Esophagus (tissue), 2 donors: ENCODE data around the gene HEPACAM2. TPM values are rescaled to one million over a fixed set of nuclear protein-coding genes. Genes with fewer than 3 reads are reported as not detected.

ENCODE experiments used
- H3K27ac ChIP-seq, 2 donors: one replicate each; pipeline ENCODE4 v1.5.1; 2013; ENCODE audit warnings: low read depth in 2 of 2, mild to moderate bottlenecking in 2 of 2, inconsistent platforms in 1 of 2, low read length in 1 of 2, moderate library complexity in 1 of 2
- H3K27me3 ChIP-seq, 2 donors: one replicate each; pipeline ENCODE4 v1.6.1; 2013; ENCODE audit warnings: low read length in 2 of 2, control low read depth in 1 of 2, mild to moderate bottlenecking in 1 of 2; ENCODE audit not compliant: insufficient read depth in 2 of 2, control insufficient read depth in 1 of 2
- H3K36me3 ChIP-seq, 2 donors: one replicate each; pipeline ENCODE4 v1.6.1; 2013; ENCODE audit warnings: low read length in 1 of 2; ENCODE audit not compliant: control insufficient read depth in 2 of 2, insufficient read depth in 2 of 2
- H3K4me1 ChIP-seq, 2 donors: one replicate each; pipeline ENCODE4 v1.6.1; 2013; ENCODE audit warnings: low read length in 1 of 2; ENCODE audit not compliant: control insufficient read depth in 2 of 2, insufficient read depth in 2 of 2
- H3K4me3 ChIP-seq, 2 donors: one replicate each; pipeline ENCODE4 v1.5.1; 2013; ENCODE audit warnings: low read length in 2 of 2, mild to moderate bottlenecking in 2 of 2, low read depth in 1 of 2, moderate library complexity in 1 of 2
- H3K9me3 ChIP-seq, 2 donors: one replicate each; pipeline ENCODE4 v1.6.1; 2013; ENCODE audit warnings: mild to moderate bottlenecking in 2 of 2, low read depth in 1 of 2, low read length in 1 of 2, moderate library complexity in 1 of 2; ENCODE audit not compliant: control insufficient read depth in 2 of 2, insufficient read depth in 1 of 2
- WGBS, 2 donors: extraction: QIAGEN DNeasy Blood & Tissue Kit; methylation state at CpG; one replicate each; pipeline ENCODE4 v1.1.7; 2013; 5-methylcytosine and 5-hydroxymethylcytosine counted together
- polyA plus RNA-seq, 2 donors: library from polyadenylated mRNA; stranded (reverse); fragments of 200-250 nt; gene quantifications; one replicate each; pipeline ENCODE4 v1.2.3, GENCODE V29; 2013
- donor health status: healthy with polysubstance abuse.
- donor health status: Bipolar disorder and iron deficiency.

Gene HEPACAM2
- polyA plus RNA-seq, 2 donors, result 0.04 TPM; not detected in 1

GRCh38 chr7:93159490-93159889, 66.8 kb downstream of the HEPACAM2 start:
- H3K9me3 ChIP-seq, result peaks cover 0 to 2% of the 10 kb centered on the region in 2 donors
- no peak overlapping the region for H3K27ac ChIP-seq
- H3K27me3 ChIP-seq, result no peaks in the 10 kb centered on the region
- no peaks in the 10 kb centered on the region for H3K36me3 ChIP-seq
- WGBS, 2 donors, result 60 to 62% methylated on average over 3 of the region's 3 CpGs
- H3K4me1 ChIP-seq, result no peaks in the 10 kb centered on the region
- no peak overlapping the region for H3K4me3 ChIP-seq

- Histone ChIP-seq H3K27ac (no peak overlapping the region), H3K27me3 (no peaks in the 10 kb centered on the region), H3K4me1 (no peaks in the 10 kb centered on the region), H3K36me3 (no peaks in the 10 kb centered on the region), H3K9me3 (no peaks in the 10 kb centered on the region), H3K4me3 (no peak overlapping the region)
- WGBS, 2 donors, result 63 to 68% methylated on average over 1 of the region's 1 CpG
Measured at GRCh38 chr7:93156884-93157283, 69.4 kb downstream of the HEPACAM2 start.

- H3K4me1 ChIP-seq, result no peaks in the 10 kb centered on the region
- H3K36me3 ChIP-seq, result no peaks in the 10 kb centered on the region
- WGBS, 2 donors, result 75 to 85% methylated on average over 1 of the region's 1 CpG
- no peaks in the 10 kb centered on the region for H3K9me3 ChIP-seq
- peak overlapping the region in 1 of 2 donors; percentile 28 for H3K27ac ChIP-seq
- H3K27me3 ChIP-seq, result no peaks in the 10 kb centered on the region
- no peak overlapping the region for H3K4me3 ChIP-seq
Measured at GRCh38 chr7:93150200-93150835, 76.0 kb downstream of the HEPACAM2 start.

- peaks cover 3 to 4% of the 10 kb centered on the region in 2 donors for H3K36me3 ChIP-seq
- no peaks in the 10 kb centered on the region for H3K9me3 ChIP-seq
- H3K27ac ChIP-seq, result no peak overlapping the region
- WGBS, 2 donors, result 81 to 90% methylated on average over 3 of the region's 3 CpGs
- H3K27me3 ChIP-seq, result no peaks in the 10 kb centered on the region
- H3K4me1 ChIP-seq, result no peaks in the 10 kb centered on the region
- H3K4me3 ChIP-seq, result no peak overlapping the region
Measured at GRCh38 chr7:93148727-93149126, 77.5 kb downstream of the HEPACAM2 start.

GRCh38 chr7:93148144-93148543, 78.1 kb downstream of the HEPACAM2 start, which contains the start of gene SAMD9L:
SAMD9L (minus strand) TSS chr7:93148385; CDS start chr7:93135971, 12,414 bp downstream.
- 20 to 26% methylated on average over 2 of the region's 2 CpGs for WGBS, 2 donors
- peak within 1 kb of the TSS in 1 of 2 donors; percentile 22 for H3K27ac ChIP-seq
- no peaks in the 10 kb centered on the region for H3K4me1 ChIP-seq
- no peaks in the 10 kb centered on the region for H3K9me3 ChIP-seq
- H3K4me3 ChIP-seq, result peak within 1 kb of the TSS; percentile 38 to 45
- no peaks in the 10 kb centered on the region for H3K27me3 ChIP-seq
- H3K36me3 ChIP-seq, result peaks cover 4 to 6% of the 10 kb centered on the region in 2 donors

GRCh38 chr7:93147363-93147762, 78.9 kb downstream of the HEPACAM2 start:
- Histone ChIP-seq H3K27me3 (no peaks in the 10 kb centered on the region), H3K27ac (peak overlapping the region in 1 of 2 donors; percentile 22), H3K4me1 (no peaks in the 10 kb centered on the region), H3K9me3 (no peaks in the 10 kb centered on the region), H3K36me3 (peaks cover 6 to 11% of the 10 kb centered on the region in 2 donors), H3K4me3 (peak overlapping the region; percentile 38 to 45)
- WGBS, 2 donors, result 5 to 12% methylated on average over 3 of the region's 3 CpGs

GRCh38 chr7:93146472-93147141, 79.7 kb downstream of the HEPACAM2 start:
- Histone ChIP-seq H3K9me3 (no peaks in the 10 kb centered on the region), H3K27ac (peak overlapping the region in 1 of 2 donors; percentile 31), H3K4me1 (no peaks in the 10 kb centered on the region), H3K27me3 (no peaks in the 10 kb centered on the region), H3K36me3 (peaks cover 9 to 11% of the 10 kb centered on the region in 2 donors), H3K4me3 (peak overlapping the region in 1 of 2 donors; percentile 45)
- 61 to 64% methylated on average over 5 of the region's 5 CpGs for WGBS, 2 donors

- Histone ChIP-seq H3K27me3 (no peaks in the 10 kb centered on the region), H3K4me1 (no peaks in the 10 kb centered on the region), H3K4me3 (no peak overlapping the region), H3K9me3 (no peaks in the 10 kb centered on the region), H3K27ac (no peak overlapping the region), H3K36me3 (peaks cover 10 to 11% of the 10 kb centered on the region in 2 donors)
- 29 to 35% methylated on average over 1 of the region's 1 CpG for WGBS, 2 donors
Measured at GRCh38 chr7:93146036-93146435, 80.2 kb downstream of the HEPACAM2 start.

- 51 to 59% methylated on average over 3 of the region's 3 CpGs for WGBS, 2 donors
- H3K4me1 ChIP-seq, result no peaks in the 10 kb centered on the region
- H3K27ac ChIP-seq, result no peak overlapping the region
- no peak overlapping the region for H3K4me3 ChIP-seq
- peaks cover 10 to 11% of the 10 kb centered on the region in 2 donors for H3K36me3 ChIP-seq
- H3K9me3 ChIP-seq, result no peaks in the 10 kb centered on the region
- no peaks in the 10 kb centered on the region for H3K27me3 ChIP-seq
Measured at GRCh38 chr7:93145354-93145753, 80.9 kb downstream of the HEPACAM2 start.
